Neuronal stem cell (in vitro differentiated cells): ENCODE results near the gene DUSP7.
A peak's percentile ranks its signal among the peaks of the same experiment; 100 is the strongest.

Experiments used
- DNase-seq: peaks from one replicate; pipeline ENCODE4 v3.0.0-alpha.2; 2013; ENCODE audit warnings: low spot score
- H2AFZ ChIP-seq: one replicate; pipeline ENCODE4 v1.6.1; 2013; ENCODE audit warnings: mild to moderate bottlenecking, low read length, inconsistent platforms
- H2AK5ac ChIP-seq: 2 replicates; pipeline ENCODE4 v1.6.1; 2013; ENCODE audit warnings: low read depth, mild to moderate bottlenecking, inconsistent platforms, low read length, moderate library complexity, mixed read lengths
- H2BK120ac ChIP-seq: 2 replicates; pipeline ENCODE4 v1.6.1; 2013; ENCODE audit warnings: low read depth, mild to moderate bottlenecking, inconsistent platforms, low read length, moderate library complexity, mixed read lengths
- H2BK12ac ChIP-seq: one replicate; pipeline ENCODE4 v1.6.1; 2013; ENCODE audit warnings: low read length, inconsistent platforms
- H2BK15ac ChIP-seq: 2 replicates; pipeline ENCODE4 v1.6.1; 2013; ENCODE audit warnings: mild to moderate bottlenecking, low read length, inconsistent platforms, mixed read lengths
- H2BK5ac ChIP-seq: one replicate; pipeline ENCODE4 v1.6.1; 2013; ENCODE audit warnings: inconsistent platforms, mild to moderate bottlenecking, low read length, moderate library complexity
- H3K14ac ChIP-seq: one replicate; pipeline ENCODE4 v1.6.1; 2013; ENCODE audit warnings: low read length, inconsistent platforms
- H3K18ac ChIP-seq: 2 replicates; pipeline ENCODE4 v1.6.1; 2013; ENCODE audit warnings: low read length, inconsistent platforms
- H3K23ac ChIP-seq: 2 replicates; pipeline ENCODE4 v1.6.1; 2013; ENCODE audit warnings: low read depth, mild to moderate bottlenecking, mixed read lengths, low read length, inconsistent platforms; ENCODE audit not compliant: poor library complexity
- H3K27ac ChIP-seq: replicated peaks from 3 replicates; pipeline ENCODE4 v1.5.1; 2013; ENCODE audit warnings: low read length, inconsistent platforms
- H3K27me3 ChIP-seq, 3 experiments: 2 replicates each; pipeline ENCODE4 v1.6.1; 2013; ENCODE audit warnings: low read length in 3 of 3, mild to moderate bottlenecking in 2 of 3, inconsistent platforms in 1 of 3, low read depth in 1 of 3, mixed read lengths in 1 of 3, moderate library complexity in 1 of 3; ENCODE audit not compliant: control insufficient read depth in 3 of 3, insufficient read depth in 3 of 3
- H3K36me3 ChIP-seq, 2 donors: replicated peaks in 1 of 2; 2 replicates each; pipeline ENCODE4 v1.6.1; 2013; ENCODE audit warnings: low read length in 2 of 2; ENCODE audit not compliant: control insufficient read depth in 2 of 2, insufficient read depth in 2 of 2
- H3K4ac ChIP-seq: 2 replicates; pipeline ENCODE4 v1.6.1; 2013; ENCODE audit warnings: inconsistent platforms, mild to moderate bottlenecking, low read length, moderate library complexity
- H3K4me1 ChIP-seq, 2 donors: 1 replicate in 1 of 2; 2 replicates in 1 of 2; pipeline ENCODE4 v1.6.1; 2013; ENCODE audit warnings: low read length in 2 of 2, low read depth in 1 of 2; ENCODE audit not compliant: control insufficient read depth in 2 of 2, insufficient read depth in 1 of 2
- H3K4me2 ChIP-seq: one replicate; pipeline ENCODE4 v1.6.1; 2013; ENCODE audit warnings: mild to moderate bottlenecking, low read length, inconsistent platforms; ENCODE audit not compliant: insufficient read depth, poor library complexity, severe bottlenecking
- H3K4me3 ChIP-seq, 2 donors: 2 replicates each; pipeline ENCODE4 v1.5.1; 2013; ENCODE audit warnings: low read length in 2 of 2, mild to moderate bottlenecking in 2 of 2, inconsistent platforms in 1 of 2, moderate library complexity in 1 of 2
- H3K79me1 ChIP-seq: one replicate; pipeline ENCODE4 v1.6.1; 2013; ENCODE audit warnings: low read depth, mild to moderate bottlenecking, inconsistent platforms, low read length, moderate library complexity
- H3K9ac ChIP-seq: one replicate; pipeline ENCODE4 v1.6.1; 2013; ENCODE audit warnings: mild to moderate bottlenecking, low read depth, low read length, inconsistent platforms; ENCODE audit not compliant: poor library complexity
- H3K9me3 ChIP-seq, 2 donors: replicated peaks in 1 of 2; 2 replicates each; pipeline versions ENCODE3 to v1.6.1; 2013; ENCODE audit warnings: low read length in 2 of 2, mild to moderate bottlenecking in 2 of 2, inconsistent platforms in 1 of 2, low read depth in 1 of 2, mixed read lengths in 1 of 2, moderate library complexity in 1 of 2; ENCODE audit not compliant: control insufficient read depth in 2 of 2, insufficient read depth in 1 of 2
- H4K8ac ChIP-seq: one replicate; pipeline ENCODE4 v1.6.1; 2013; ENCODE audit warnings: low read depth, mild to moderate bottlenecking, inconsistent platforms, low read length, moderate library complexity
- H4K91ac ChIP-seq: one replicate; pipeline ENCODE4 v1.6.1; 2013; ENCODE audit warnings: low read length, low read depth, mild to moderate bottlenecking, inconsistent platforms; ENCODE audit not compliant: poor library complexity
- WGBS, 2 donors: extraction: QIAGEN DNeasy Blood & Tissue Kit; methylation state at CpG; one replicate each; pipeline ENCODE4 v1.1.7; 2013; ENCODE audit warnings: missing lambda C conversion rate in 2 of 2, mixed read lengths in 1 of 2; ENCODE audit not compliant: insufficient read length in 2 of 2, insufficient replicate concordance in 1 of 2; ENCODE audit errors: extremely low coverage in 2 of 2; 5-methylcytosine and 5-hydroxymethylcytosine counted together

DUSP7 gene

GRCh38 chr3:52061121-52061910, 4.9 kb upstream of the DUSP7 start:
- peak overlapping the region; percentile 71 for H2AK5ac ChIP-seq
- H3K27ac ChIP-seq = no peak overlapping the region
- H3K79me1 ChIP-seq = no peaks in the 10 kb centered on the region
- no peak overlapping the region for H3K4me2 ChIP-seq
- DNase-seq = no peak
- WGBS, 2 donors = no CpG with 5 or more reads among the region's 4 CpGs
- peak overlapping the region; percentile 55 for H3K18ac ChIP-seq
- no peak overlapping the region for H2BK5ac ChIP-seq
- no peak overlapping the region for H4K8ac ChIP-seq
- peaks cover 8% of the 10 kb centered on the region in 2 donors for H3K4me1 ChIP-seq
- H3K9me3 ChIP-seq = no peaks in the 10 kb centered on the region
- no peak overlapping the region for H3K4me3 ChIP-seq
- H3K4ac ChIP-seq = no peak overlapping the region
- H2BK12ac ChIP-seq = no peak overlapping the region
- H3K9ac ChIP-seq = peak overlapping the region; percentile 26
- H3K23ac ChIP-seq = peak overlapping the region; percentile 47
- no peak overlapping the region for H2AFZ ChIP-seq
- peaks cover 0 to 65% (median 0%) of the 10 kb centered on the region in 3 experiments for H3K27me3 ChIP-seq
- no peak overlapping the region for H3K14ac ChIP-seq
- no peak overlapping the region for H4K91ac ChIP-seq
- H2BK120ac ChIP-seq = no peak overlapping the region
- H2BK15ac ChIP-seq = peak overlapping the region; percentile 42
- H3K36me3 ChIP-seq = no peaks in the 10 kb centered on the region

GRCh38 chr3:52059781-52060180, 3.4 kb upstream of the DUSP7 start:
- Histone ChIP-seq H3K4ac (no peak overlapping the region), H2BK120ac (no peak overlapping the region), H3K4me2 (no peak overlapping the region), H3K4me1 (peaks cover 8 to 12% of the 10 kb centered on the region in 2 donors), H3K14ac (peak overlapping the region; percentile 79), H3K79me1 (no peaks in the 10 kb centered on the region), H3K4me3 (no peak overlapping the region), H4K8ac (no peak overlapping the region), H2AFZ (no peak overlapping the region), H3K9me3 (no peaks in the 10 kb centered on the region), H2AK5ac (peak overlapping the region; percentile 77), H2BK15ac (peak overlapping the region; percentile 37), H3K23ac (no peak overlapping the region), H2BK5ac (no peak overlapping the region), H3K27me3 (peaks cover 0 to 52% (median 0%) of the 10 kb centered on the region in 3 experiments), H4K91ac (no peak overlapping the region), H2BK12ac (peak overlapping the region; percentile 36), H3K36me3 (no peaks in the 10 kb centered on the region), H3K9ac (no peak overlapping the region), H3K27ac (no peak overlapping the region), H3K18ac (no peak overlapping the region)
- no CpG with 5 or more reads among the region's 7 CpGs for WGBS, 2 donors
- DNase-seq = no peak

GRCh38 chr3:52057812-52058495, 1.6 kb upstream of the DUSP7 start:
- peak overlapping the region; percentile 51 for H3K9ac ChIP-seq
- peak overlapping the region; percentile 62 for H3K4me2 ChIP-seq
- peak overlapping the region; percentile 8 for H3K4ac ChIP-seq
- peaks cover 0 to 42% (median 0%) of the 10 kb centered on the region in 3 experiments for H3K27me3 ChIP-seq
- no CpG with 5 or more reads among the region's 14 CpGs for WGBS, 2 donors
- H4K91ac ChIP-seq = no peak overlapping the region
- peak overlapping the region; percentile 49 to 75 for H3K4me3 ChIP-seq
- peak overlapping the region; percentile 42 for H2BK15ac ChIP-seq
- peak overlapping the region; percentile 51 for H3K23ac ChIP-seq
- peaks cover 16 to 17% of the 10 kb centered on the region in 2 donors for H3K4me1 ChIP-seq
- no peaks in the 10 kb centered on the region for H3K9me3 ChIP-seq
- H2BK12ac ChIP-seq = no peak overlapping the region
- H2BK5ac ChIP-seq = no peak overlapping the region
- H2AK5ac ChIP-seq = peak overlapping the region; percentile 77
- H3K36me3 ChIP-seq = peaks cover 13 to 16% of the 10 kb centered on the region in 2 donors
- H3K18ac ChIP-seq = peak overlapping the region; percentile 89
- no peak overlapping the region for H3K14ac ChIP-seq
- peaks cover 9% of the 10 kb centered on the region for H3K79me1 ChIP-seq
- no peak overlapping the region for H4K8ac ChIP-seq
- no peak overlapping the region for H3K27ac ChIP-seq
- no peak overlapping the region for H2BK120ac ChIP-seq
- peak overlapping the region; percentile 97 for H2AFZ ChIP-seq
- DNase-seq = no peak
